CD4-positive, alpha-beta T cell treated with Interleukin-4 for 4 hours (primary cell): ENCODE data around the gene LRCH1.
A peak's percentile ranks its signal among the peaks of the same experiment; 100 is the strongest.
"Not testable (repeated sequence)": the region's sequence is repeated elsewhere in the genome, so short reads cannot be mapped to it uniquely, and the experiment has no call there.

Experiments
- DNase-seq: peaks from one replicate; pipeline ENCODE4 v3.0.0-alpha.2; 2020

The LRCH1 gene

DNA sequence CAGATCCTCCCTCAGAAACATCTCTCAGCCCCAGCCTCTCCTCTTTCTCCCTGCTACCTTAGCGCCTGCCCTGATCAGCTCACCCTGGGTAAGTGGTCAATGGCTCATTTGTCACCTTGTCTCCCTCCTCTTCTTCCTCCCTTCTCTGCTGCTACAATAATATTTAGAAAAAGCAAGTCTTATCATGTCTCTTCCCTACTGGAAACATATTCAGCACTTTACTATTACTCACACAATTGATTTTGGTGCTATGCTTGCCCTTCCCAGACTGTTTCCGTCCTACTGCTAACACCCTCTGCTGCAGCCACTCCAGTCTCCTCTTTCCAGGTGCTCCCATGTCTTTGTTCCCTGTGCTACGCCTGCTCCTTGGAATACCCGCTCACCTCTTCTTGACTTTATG lies 208.2 kb downstream of the LRCH1 start:
- DNase-seq: no peak

GRCh38 chr13:46761866-46762265 lies 208.9 kb downstream of the LRCH1 start:
- DNase-seq: no peak

DNA sequence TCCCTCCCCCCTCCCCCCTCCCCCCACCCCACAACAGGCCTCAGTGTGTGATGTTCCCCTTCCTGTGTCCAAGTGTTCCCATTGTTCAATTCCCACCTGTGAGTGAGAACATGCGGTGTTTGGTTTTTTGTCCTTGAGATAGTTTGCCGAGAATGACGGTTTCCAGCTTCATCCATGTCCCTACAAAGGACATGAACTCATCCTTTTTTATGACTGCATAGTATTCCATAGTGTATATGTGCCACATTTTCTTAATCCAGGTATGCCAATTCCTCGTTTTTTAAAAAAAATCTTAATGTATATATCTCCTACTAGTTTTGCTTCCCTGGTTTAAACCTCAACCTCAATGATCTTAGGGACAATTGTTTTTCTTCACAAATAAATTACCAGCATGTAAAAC lies 217.0 kb downstream of the LRCH1 start:
- DNase-seq: not testable (repeated sequence)

DNA sequence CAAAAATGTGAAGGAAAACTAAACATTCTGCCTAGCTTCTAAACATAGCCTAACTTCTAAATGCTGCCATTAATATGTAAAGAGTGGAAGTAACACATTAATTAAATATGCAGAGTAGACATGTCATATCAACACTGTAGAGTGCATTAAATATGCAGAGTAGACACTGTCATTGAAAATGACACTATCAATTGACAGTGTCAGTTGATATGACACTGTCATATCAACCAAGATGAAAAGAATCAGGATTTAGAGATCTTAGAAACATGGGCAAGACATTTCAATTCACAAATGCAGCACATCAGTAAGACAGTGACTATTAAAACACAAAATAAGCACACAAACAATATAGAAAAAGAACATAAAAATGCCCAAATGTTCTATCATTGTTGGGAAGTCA lies 218.7 kb downstream of the LRCH1 start:
- no peak for DNase-seq

GRCh38 chr13:46773541-46773940 lies 220.6 kb downstream of the LRCH1 start:
- no peak for DNase-seq

DNA sequence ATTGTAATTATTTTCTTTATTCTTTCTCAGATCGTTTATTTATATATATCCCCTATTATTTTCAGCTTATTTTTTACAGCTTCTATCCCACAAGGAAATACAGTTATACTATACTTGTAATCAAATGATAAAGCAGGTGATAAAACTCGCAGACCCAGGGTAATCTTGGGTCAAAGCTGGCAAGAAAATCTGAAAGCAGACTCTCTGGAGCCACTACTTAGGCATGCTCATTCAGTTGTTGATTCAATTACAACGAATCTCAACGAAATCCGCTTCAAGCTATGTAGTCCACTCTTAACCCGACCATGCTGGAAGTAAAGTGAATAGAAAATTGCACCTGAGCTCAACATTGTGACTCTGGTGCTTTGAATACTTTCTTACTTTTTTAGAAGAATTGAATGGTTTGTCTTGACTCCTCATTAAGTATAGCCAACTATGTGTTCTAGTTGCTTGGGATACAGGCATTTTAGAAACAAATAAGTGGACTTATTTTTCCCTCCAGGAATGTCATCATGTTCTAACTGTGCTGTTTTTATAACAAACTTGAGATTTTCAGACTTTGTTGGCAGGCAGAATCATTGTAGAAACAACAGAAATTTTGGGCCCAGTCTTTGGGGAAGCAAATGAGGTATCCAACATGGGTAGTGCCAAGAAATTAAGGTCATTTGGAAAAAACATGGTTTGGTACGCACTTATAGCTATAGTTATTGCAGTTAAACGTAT lies 222.6 kb downstream of the LRCH1 start:
- no peak for DNase-seq

- no peak for DNase-seq
Measured at GRCh38 chr13:46778095-46778494, 225.1 kb downstream of the LRCH1 start.

DNA sequence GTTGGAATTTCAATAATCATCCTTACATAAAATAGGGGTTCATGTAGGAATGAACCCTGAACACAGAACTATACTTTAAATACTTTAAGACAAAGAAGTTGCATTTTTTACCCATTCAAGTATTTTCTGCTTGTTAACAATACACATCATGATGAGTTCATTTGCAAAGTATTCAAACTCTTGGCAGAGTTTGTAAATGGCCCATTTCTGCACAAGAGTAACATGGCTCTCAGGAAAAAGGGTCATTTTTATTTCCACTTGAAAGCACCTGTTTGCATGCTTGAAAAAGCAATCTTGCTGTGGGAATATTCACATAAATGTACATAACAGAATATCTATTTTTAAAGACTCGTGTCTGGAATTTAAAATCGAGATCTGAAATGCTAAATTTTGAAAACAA lies 225.9 kb downstream of the LRCH1 start:
- no peak for DNase-seq

GRCh38 chr13:46782066-46782465 lies 229.1 kb downstream of the LRCH1 start:
- DNase-seq: no peak

GRCh38 chr13:46782691-46783090 lies 229.7 kb downstream of the LRCH1 start:
- DNase-seq: no peak

DNA sequence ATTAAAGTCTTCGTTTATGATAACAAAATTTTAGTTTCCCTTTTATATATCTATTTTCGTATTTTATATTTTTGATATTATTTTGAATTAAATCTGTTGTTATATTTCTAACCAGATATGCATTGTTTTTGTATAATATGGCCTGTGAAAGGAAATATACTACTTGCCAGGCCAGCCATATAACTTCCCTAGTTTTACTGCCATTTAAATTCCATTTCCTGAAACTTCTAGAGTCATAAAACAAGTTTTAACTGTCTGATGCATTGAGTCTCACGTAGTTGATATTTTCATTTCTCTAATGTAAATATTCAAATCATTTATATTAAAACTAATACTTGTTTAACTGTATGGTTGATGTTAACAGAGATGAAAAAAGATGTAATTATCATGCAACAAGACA lies 230.5 kb downstream of the LRCH1 start:
- no peak for DNase-seq

GRCh38 chr13:46795321-46795720 lies 242.4 kb downstream of the LRCH1 start:
- no peak for DNase-seq

DNA sequence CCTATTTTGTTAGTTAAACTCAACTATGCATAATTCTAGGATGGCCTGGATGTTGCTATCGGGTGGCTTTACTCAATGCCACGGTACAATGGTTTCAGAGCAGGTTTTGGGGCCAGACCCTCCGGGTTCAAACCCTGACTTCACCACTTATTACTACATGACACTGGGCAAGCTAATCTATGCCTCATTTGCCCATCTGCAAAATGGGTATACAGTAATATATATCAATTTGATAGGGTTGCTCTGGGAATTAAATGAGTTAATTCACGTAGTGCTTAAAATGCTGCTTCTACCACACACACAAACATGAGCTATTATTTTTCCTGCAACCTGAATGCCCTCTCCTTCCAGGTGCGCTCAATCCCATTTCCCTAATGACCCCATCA lies 243.2 kb downstream of the LRCH1 start:
- no peak for DNase-seq

- DNase-seq: peak; percentile 87
Measured at GRCh38 chr13:46796515-46797474, 243.8 kb downstream of the LRCH1 start, which contains the start of gene ESD. Gene ESD (minus strand): TSS chr13:46797161. CDS start chr13:46791413, 5,748 bp downstream.

- DNase-seq: no peak
Measured at GRCh38 chr13:46797501-46798237, 244.7 kb downstream of the LRCH1 start.

GRCh38 chr13:46799139-46799538 lies 246.2 kb downstream of the LRCH1 start:
- no peak for DNase-seq

DNA sequence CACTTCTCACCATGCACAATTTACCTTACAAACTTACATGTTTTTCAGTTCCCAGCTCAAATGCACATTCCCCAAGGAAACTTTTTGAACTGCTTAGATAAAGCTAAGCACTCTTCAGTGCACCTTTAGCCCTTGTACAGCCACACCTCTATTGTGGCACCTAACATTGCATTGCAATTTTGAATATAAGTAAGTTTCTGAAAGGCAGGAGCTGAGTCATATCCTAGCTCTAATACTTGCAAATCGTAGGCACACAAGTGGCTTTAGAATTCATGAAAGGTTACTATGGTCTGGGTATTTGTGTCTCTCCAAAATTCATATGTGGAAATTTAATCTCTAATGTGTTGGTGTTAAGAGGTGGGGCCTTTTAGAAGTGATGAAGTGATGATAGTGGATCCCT lies 248.9 kb downstream of the LRCH1 start:
- no peak for DNase-seq
